GM12873 (cell line): Measurements from ENCODE around the gene COL4A2.

Experiments used
- CTCF ChIP-seq: IDR thresholded peaks from 2 replicates; pipeline ENCODE4 v1.5.1; 2012; ENCODE audit warnings: low read depth, mild to moderate bottlenecking, moderate library complexity, low read length, control low read depth; ENCODE audit not compliant: insufficient read depth; ENCODE audit errors: missing control alignments

The COL4A2 gene

DNA sequence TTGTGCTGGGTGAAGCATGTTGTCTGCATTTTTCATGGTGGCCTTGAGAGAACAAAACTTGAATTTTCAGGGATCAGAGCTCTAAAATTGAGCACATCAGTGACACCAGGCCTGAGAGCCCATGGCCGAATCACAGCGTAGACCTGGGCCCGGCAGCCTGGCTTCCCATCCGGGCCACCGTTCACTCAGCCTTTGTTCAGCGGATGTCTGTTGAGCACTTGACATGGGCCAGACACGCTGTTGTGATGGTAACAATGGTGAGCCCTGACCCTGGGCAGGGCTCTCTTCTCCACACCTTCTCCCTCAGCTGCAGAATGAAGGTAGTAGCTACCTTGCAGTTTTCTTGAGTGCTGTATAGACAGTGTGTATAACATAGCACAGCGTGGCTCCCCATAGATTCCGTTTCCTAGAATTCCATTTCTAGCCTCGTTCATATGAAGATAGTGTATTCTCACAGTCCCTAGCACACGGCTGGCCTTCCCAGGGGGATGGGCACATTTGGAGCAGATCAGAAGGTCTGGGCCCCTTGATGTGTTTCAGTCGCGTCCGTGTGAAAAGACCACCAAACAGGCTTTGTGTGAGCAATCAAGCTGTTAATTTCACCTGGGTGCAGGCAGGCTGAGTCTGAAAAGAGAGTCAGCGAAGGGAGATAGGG, 179.1 kb downstream of the COL4A2 start:
- TF ChIP-seq CTCF: no peak

- no peak for TF ChIP-seq CTCF
Observed at GRCh38 chr13:110490009-110490770, 183.1 kb downstream of the COL4A2 start.

- no peak for TF ChIP-seq CTCF
Observed at GRCh38 chr13:110491869-110492678, 185.0 kb downstream of the COL4A2 start.

- TF ChIP-seq CTCF: no peak
Observed at GRCh38 chr13:110492679-110493593, 185.9 kb downstream of the COL4A2 start.

DNA sequence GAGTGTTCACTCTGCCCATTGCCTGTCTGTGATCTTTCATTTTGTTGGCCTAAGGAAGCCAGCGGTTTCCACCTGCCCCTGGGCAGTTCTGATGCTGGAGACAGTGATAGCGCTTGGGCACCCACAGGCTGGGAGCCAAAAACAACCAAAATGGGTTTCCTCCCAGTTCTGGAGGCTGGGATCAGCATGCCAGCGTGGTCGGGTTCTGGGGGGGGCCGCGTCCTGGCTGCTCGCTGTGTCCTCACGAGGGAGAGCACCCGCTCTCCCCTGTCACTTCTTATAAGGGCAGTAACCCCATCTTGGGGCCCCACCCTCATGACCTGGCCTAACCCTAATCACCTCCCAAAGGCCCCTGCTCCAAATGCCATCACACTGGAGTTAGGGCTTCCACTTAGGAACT, 186.5 kb downstream of the COL4A2 start:
- no peak for TF ChIP-seq CTCF

DNA sequence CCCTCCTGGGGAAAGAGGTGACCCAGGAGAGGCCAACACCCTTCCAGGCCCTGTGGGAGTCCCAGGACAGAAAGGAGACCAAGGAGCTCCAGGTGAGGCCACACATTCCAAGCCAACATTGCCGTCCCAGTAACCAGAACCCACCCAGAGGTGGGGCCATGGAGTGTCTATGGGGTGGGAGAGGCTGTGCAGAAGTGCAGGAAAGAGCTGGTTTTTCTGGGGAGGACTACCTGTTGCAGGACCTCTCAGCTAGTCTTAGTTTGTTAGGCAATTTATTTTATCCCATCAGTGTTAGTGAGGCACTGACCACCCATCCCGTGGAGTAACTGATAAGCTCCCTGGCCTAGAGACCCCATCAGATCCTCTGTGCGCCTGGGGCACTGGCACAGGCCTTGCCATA, 188.3 kb downstream of the COL4A2 start:
- no peak for TF ChIP-seq CTCF

DNA sequence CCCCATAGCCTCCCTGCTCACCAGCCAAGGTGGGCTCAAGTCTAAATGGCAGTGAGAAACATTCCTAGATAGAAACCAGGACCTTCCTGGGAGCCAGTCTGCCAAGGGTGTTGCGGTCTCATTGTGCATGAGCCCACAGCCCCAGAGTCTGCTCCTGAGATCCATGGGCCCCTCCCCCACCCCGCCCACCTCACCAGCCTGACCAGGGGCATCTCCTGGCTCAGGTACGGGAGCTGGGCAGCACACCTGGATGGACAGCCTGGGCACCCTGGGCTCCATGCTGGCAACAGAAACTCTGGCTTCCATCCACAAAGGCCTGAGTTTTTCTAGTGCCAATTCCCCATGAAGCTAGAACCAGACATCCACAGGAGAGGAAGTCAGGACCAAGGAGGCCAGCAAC, 188.8 kb downstream of the COL4A2 start:
- TF ChIP-seq CTCF: no peak
